Measurements from ENCODE around the gene PTPRR.

Gene PTPRR

DNA sequence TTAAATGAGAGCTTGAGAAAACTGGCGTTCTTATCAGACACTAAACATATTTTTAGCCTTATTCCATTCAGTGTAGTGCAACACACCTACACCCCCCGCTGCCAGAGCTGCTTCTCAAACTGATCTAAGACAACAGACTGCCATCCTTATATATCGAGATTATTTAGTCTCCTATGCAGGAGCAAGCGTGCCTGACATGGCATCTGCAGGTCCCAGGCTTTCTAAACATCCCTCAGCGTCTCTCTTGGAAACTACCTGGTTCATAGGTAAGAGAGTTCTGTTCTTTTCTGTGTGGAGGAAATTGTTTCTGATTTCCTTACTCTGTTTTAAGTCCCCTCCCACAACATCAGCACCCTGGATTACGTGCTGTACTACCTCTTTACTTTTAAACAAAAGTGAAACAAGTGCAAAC lies 166.2 kb downstream of the PTPRR start:
- no peaks in the 10 kb centered on the region for H4K20me1 ChIP-seq (ENCODE audit: low read depth, low read length)
- no peaks in the 10 kb centered on the region for H3K79me2 ChIP-seq (ENCODE audit: insufficient read depth, low read length)
- H2AFZ ChIP-seq (ENCODE audit: low read depth, low read length, severe bottlenecking), result no peak overlapping the region
- no peaks in the 10 kb centered on the region for H3K27me3 ChIP-seq (ENCODE audit: low read length)
- H3K9me2 ChIP-seq (replicated peaks; ENCODE audit: insufficient read depth, low read length), result no peaks in the 10 kb centered on the region
- no peak overlapping the region for H3K9ac ChIP-seq (ENCODE audit: low read length)
- H3K9me3 ChIP-seq (ENCODE audit: insufficient read depth, low read length), result no peaks in the 10 kb centered on the region
- no peaks in the 10 kb centered on the region for H3F3A ChIP-seq (ENCODE audit: insufficient read depth)
- H3K36me3 ChIP-seq (ENCODE audit: low read length), result no peaks in the 10 kb centered on the region
- TF ChIP-seq, protein P1, sequence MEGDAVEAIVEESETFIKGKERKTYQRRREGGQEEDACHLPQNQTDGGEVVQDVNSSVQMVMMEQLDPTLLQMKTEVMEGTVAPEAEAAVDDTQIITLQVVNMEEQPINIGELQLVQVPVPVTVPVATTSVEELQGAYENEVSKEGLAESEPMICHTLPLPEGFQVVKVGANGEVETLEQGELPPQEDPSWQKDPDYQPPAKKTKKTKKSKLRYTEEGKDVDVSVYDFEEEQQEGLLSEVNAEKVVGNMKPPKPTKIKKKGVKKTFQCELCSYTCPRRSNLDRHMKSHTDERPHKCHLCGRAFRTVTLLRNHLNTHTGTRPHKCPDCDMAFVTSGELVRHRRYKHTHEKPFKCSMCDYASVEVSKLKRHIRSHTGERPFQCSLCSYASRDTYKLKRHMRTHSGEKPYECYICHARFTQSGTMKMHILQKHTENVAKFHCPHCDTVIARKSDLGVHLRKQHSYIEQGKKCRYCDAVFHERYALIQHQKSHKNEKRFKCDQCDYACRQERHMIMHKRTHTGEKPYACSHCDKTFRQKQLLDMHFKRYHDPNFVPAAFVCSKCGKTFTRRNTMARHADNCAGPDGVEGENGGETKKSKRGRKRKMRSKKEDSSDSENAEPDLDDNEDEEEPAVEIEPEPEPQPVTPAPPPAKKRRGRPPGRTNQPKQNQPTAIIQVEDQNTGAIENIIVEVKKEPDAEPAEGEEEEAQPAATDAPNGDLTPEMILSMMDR (IDR thresholded peaks at IDR 0.05; ENCODE audit: insufficient read depth, low read length, poor library complexity, severe bottlenecking), result no peak
- no peak for TF ChIP-seq EZH2phosphoT487 (conservative IDR thresholded peaks at IDR 0.05; ENCODE audit: low read length)
- no peak overlapping the region for H3K4me2 ChIP-seq (ENCODE audit: low read depth, low read length, poor library complexity, severe bottlenecking)
- H3K27ac ChIP-seq (ENCODE audit: low read depth, low read length), result no peak overlapping the region
- no peak overlapping the region for H3K4me3 ChIP-seq (ENCODE audit: insufficient read depth, low read length, poor library complexity, severe bottlenecking)

- Histone ChIP-seq H3K9me2 (replicated peaks; ENCODE audit: insufficient read depth, low read length) (no peaks in the 10 kb centered on the region), H3K9ac (ENCODE audit: low read length) (no peak overlapping the region), H3K79me2 (ENCODE audit: insufficient read depth, low read length) (no peaks in the 10 kb centered on the region), H4K20me1 (ENCODE audit: low read depth, low read length) (no peaks in the 10 kb centered on the region), H3F3A (ENCODE audit: insufficient read depth) (no peaks in the 10 kb centered on the region), H3K9me3 (ENCODE audit: insufficient read depth, low read length) (no peaks in the 10 kb centered on the region), H2AFZ (ENCODE audit: low read depth, low read length, severe bottlenecking) (no peak overlapping the region), H3K27me3 (ENCODE audit: low read length) (no peaks in the 10 kb centered on the region), H3K4me3 (ENCODE audit: insufficient read depth, low read length, poor library complexity, severe bottlenecking) (no peak overlapping the region), H3K36me3 (ENCODE audit: low read length) (no peaks in the 10 kb centered on the region), H3K27ac (ENCODE audit: low read depth, low read length) (no peak overlapping the region), H3K4me2 (ENCODE audit: low read depth, low read length, poor library complexity, severe bottlenecking) (no peak overlapping the region)
- TF ChIP-seq, protein P1 (IDR thresholded peaks at IDR 0.05; ENCODE audit: insufficient read depth, low read length, poor library complexity, severe bottlenecking), result no peak
- TF ChIP-seq EZH2phosphoT487 (conservative IDR thresholded peaks at IDR 0.05; ENCODE audit: low read length), result no peak
These were observed 168.2 kb downstream of the PTPRR start for GRCh38 chr12:70752327-70752726.

DNA sequence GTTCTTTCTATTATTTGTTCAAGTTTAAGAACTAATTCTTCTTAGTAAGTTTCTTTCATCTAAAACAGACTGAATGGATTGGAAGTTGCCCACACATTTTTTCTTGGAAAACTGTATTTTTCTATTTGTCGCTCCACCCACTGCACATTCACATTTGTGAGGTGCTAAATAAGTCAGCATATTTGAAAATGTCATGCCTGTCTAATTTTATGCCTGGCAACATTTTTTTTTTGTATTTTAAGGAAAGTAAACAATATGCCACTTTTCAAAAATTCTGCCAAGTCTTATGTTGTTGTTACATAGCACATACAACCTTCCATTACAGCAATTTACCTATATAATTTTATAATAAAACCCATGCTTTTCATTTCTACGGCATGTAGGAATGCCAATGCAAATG lies 170.6 kb downstream of the PTPRR start:
- Histone ChIP-seq H3K9ac (ENCODE audit: low read length) (no peak overlapping the region), H4K20me1 (ENCODE audit: low read depth, low read length) (no peaks in the 10 kb centered on the region), H3K27me3 (ENCODE audit: low read length) (no peaks in the 10 kb centered on the region), H2AFZ (ENCODE audit: low read depth, low read length, severe bottlenecking) (no peak overlapping the region), H3K9me3 (ENCODE audit: insufficient read depth, low read length) (no peaks in the 10 kb centered on the region), H3K79me2 (ENCODE audit: insufficient read depth, low read length) (no peaks in the 10 kb centered on the region), H3K4me2 (ENCODE audit: low read depth, low read length, poor library complexity, severe bottlenecking) (no peak overlapping the region), H3K9me2 (replicated peaks; ENCODE audit: insufficient read depth, low read length) (no peaks in the 10 kb centered on the region), H3K4me3 (ENCODE audit: insufficient read depth, low read length, poor library complexity, severe bottlenecking) (no peak overlapping the region), H3F3A (ENCODE audit: insufficient read depth) (no peaks in the 10 kb centered on the region), H3K27ac (ENCODE audit: low read depth, low read length) (no peak overlapping the region), H3K36me3 (ENCODE audit: low read length) (no peaks in the 10 kb centered on the region)
- TF ChIP-seq, protein P1 (IDR thresholded peaks at IDR 0.05; ENCODE audit: insufficient read depth, low read length, poor library complexity, severe bottlenecking), result no peak
- TF ChIP-seq EZH2phosphoT487 (conservative IDR thresholded peaks at IDR 0.05; ENCODE audit: low read length), result no peak

All from SU-DHL-6 (cell line).